Neuronal stem cell (in vitro differentiated cells): ENCODE measurements around the gene STXBP1.
A peak's percentile ranks its signal among the peaks of the same experiment; 100 is the strongest.
"Not testable (repeated sequence)": the region's sequence is repeated elsewhere in the genome, so short reads cannot be mapped to it uniquely, and the experiment has no call there.

Source experiments
- DNase-seq: peaks from one replicate; pipeline ENCODE4 v3.0.0-alpha.2; 2013; ENCODE audit warnings: low spot score
- H2AFZ ChIP-seq: one replicate; pipeline ENCODE4 v1.6.1; 2013; ENCODE audit warnings: mild to moderate bottlenecking, low read length, inconsistent platforms
- H2AK5ac ChIP-seq: 2 replicates; pipeline ENCODE4 v1.6.1; 2013; ENCODE audit warnings: low read depth, mild to moderate bottlenecking, inconsistent platforms, low read length, moderate library complexity, mixed read lengths
- H2BK120ac ChIP-seq: 2 replicates; pipeline ENCODE4 v1.6.1; 2013; ENCODE audit warnings: low read depth, mild to moderate bottlenecking, inconsistent platforms, low read length, moderate library complexity, mixed read lengths
- H2BK12ac ChIP-seq: one replicate; pipeline ENCODE4 v1.6.1; 2013; ENCODE audit warnings: low read length, inconsistent platforms
- H2BK15ac ChIP-seq: 2 replicates; pipeline ENCODE4 v1.6.1; 2013; ENCODE audit warnings: mild to moderate bottlenecking, low read length, inconsistent platforms, mixed read lengths
- H2BK5ac ChIP-seq: one replicate; pipeline ENCODE4 v1.6.1; 2013; ENCODE audit warnings: inconsistent platforms, mild to moderate bottlenecking, low read length, moderate library complexity
- H3K14ac ChIP-seq: one replicate; pipeline ENCODE4 v1.6.1; 2013; ENCODE audit warnings: low read length, inconsistent platforms
- H3K18ac ChIP-seq: 2 replicates; pipeline ENCODE4 v1.6.1; 2013; ENCODE audit warnings: low read length, inconsistent platforms
- H3K23ac ChIP-seq: 2 replicates; pipeline ENCODE4 v1.6.1; 2013; ENCODE audit warnings: low read depth, mild to moderate bottlenecking, mixed read lengths, low read length, inconsistent platforms; ENCODE audit not compliant: poor library complexity
- H3K27ac ChIP-seq: replicated peaks from 3 replicates; pipeline ENCODE4 v1.5.1; 2013; ENCODE audit warnings: low read length, inconsistent platforms
- H3K27me3 ChIP-seq, 3 experiments: 2 replicates each; pipeline ENCODE4 v1.6.1; 2013; ENCODE audit warnings: low read length in 3 of 3, mild to moderate bottlenecking in 2 of 3, inconsistent platforms in 1 of 3, low read depth in 1 of 3, mixed read lengths in 1 of 3, moderate library complexity in 1 of 3; ENCODE audit not compliant: control insufficient read depth in 3 of 3, insufficient read depth in 3 of 3
- H3K36me3 ChIP-seq, 2 donors: replicated peaks in 1 of 2; 2 replicates each; pipeline ENCODE4 v1.6.1; 2013; ENCODE audit warnings: low read length in 2 of 2; ENCODE audit not compliant: control insufficient read depth in 2 of 2, insufficient read depth in 2 of 2
- H3K4ac ChIP-seq: 2 replicates; pipeline ENCODE4 v1.6.1; 2013; ENCODE audit warnings: inconsistent platforms, mild to moderate bottlenecking, low read length, moderate library complexity
- H3K4me1 ChIP-seq, 2 donors: 1 replicate in 1 of 2; 2 replicates in 1 of 2; pipeline ENCODE4 v1.6.1; 2013; ENCODE audit warnings: low read length in 2 of 2, low read depth in 1 of 2; ENCODE audit not compliant: control insufficient read depth in 2 of 2, insufficient read depth in 1 of 2
- H3K4me2 ChIP-seq: one replicate; pipeline ENCODE4 v1.6.1; 2013; ENCODE audit warnings: mild to moderate bottlenecking, low read length, inconsistent platforms; ENCODE audit not compliant: insufficient read depth, poor library complexity, severe bottlenecking
- H3K4me3 ChIP-seq, 2 donors: 2 replicates each; pipeline ENCODE4 v1.5.1; 2013; ENCODE audit warnings: low read length in 2 of 2, mild to moderate bottlenecking in 2 of 2, inconsistent platforms in 1 of 2, moderate library complexity in 1 of 2
- H3K79me1 ChIP-seq: one replicate; pipeline ENCODE4 v1.6.1; 2013; ENCODE audit warnings: low read depth, mild to moderate bottlenecking, inconsistent platforms, low read length, moderate library complexity
- H3K9ac ChIP-seq: one replicate; pipeline ENCODE4 v1.6.1; 2013; ENCODE audit warnings: mild to moderate bottlenecking, low read depth, low read length, inconsistent platforms; ENCODE audit not compliant: poor library complexity
- H3K9me3 ChIP-seq, 2 donors: replicated peaks in 1 of 2; 2 replicates each; pipeline versions ENCODE3 to v1.6.1; 2013; ENCODE audit warnings: low read length in 2 of 2, mild to moderate bottlenecking in 2 of 2, inconsistent platforms in 1 of 2, low read depth in 1 of 2, mixed read lengths in 1 of 2, moderate library complexity in 1 of 2; ENCODE audit not compliant: control insufficient read depth in 2 of 2, insufficient read depth in 1 of 2
- H4K8ac ChIP-seq: one replicate; pipeline ENCODE4 v1.6.1; 2013; ENCODE audit warnings: low read depth, mild to moderate bottlenecking, inconsistent platforms, low read length, moderate library complexity
- H4K91ac ChIP-seq: one replicate; pipeline ENCODE4 v1.6.1; 2013; ENCODE audit warnings: low read length, low read depth, mild to moderate bottlenecking, inconsistent platforms; ENCODE audit not compliant: poor library complexity
- WGBS, 2 donors: extraction: QIAGEN DNeasy Blood & Tissue Kit; methylation state at CpG; one replicate each; pipeline ENCODE4 v1.1.7; 2013; ENCODE audit warnings: missing lambda C conversion rate in 2 of 2, mixed read lengths in 1 of 2; ENCODE audit not compliant: insufficient read length in 2 of 2, insufficient replicate concordance in 1 of 2; ENCODE audit errors: extremely low coverage in 2 of 2; 5-methylcytosine and 5-hydroxymethylcytosine counted together

STXBP1 gene

GRCh38 chr9:127578952-127579853 lies 32.9 kb upstream of the STXBP1 start:
- Histone ChIP-seq H2BK120ac (no peak overlapping the region), H2AFZ (peak overlapping the region; percentile 89), H3K9me3 (no peaks in the 10 kb centered on the region), H2AK5ac (peak overlapping the region; percentile 23), H3K4me1 (peaks cover 9 to 10% of the 10 kb centered on the region in 2 donors), H3K23ac (no peak overlapping the region), H4K91ac (no peak overlapping the region), H2BK15ac (no peak overlapping the region), H2BK5ac (no peak overlapping the region), H3K36me3 (no peaks in the 10 kb centered on the region), H3K4ac (no peak overlapping the region), H3K27me3 (no peaks in the 10 kb centered on the region), H3K14ac (no peak overlapping the region), H3K79me1 (no peaks in the 10 kb centered on the region), H3K4me3 (peak overlapping the region in 1 of 2 donors; percentile 19), H3K27ac (no peak overlapping the region), H2BK12ac (no peak overlapping the region), H3K18ac (peak overlapping the region; percentile 55), H3K4me2 (no peak overlapping the region), H3K9ac (peak overlapping the region; percentile 14), H4K8ac (no peak overlapping the region)
- no peak for DNase-seq
- no CpG with 5 or more reads among the region's 21 CpGs for WGBS, 2 donors

GRCh38 chr9:127580366-127580765 lies 31.7 kb upstream of the STXBP1 start:
- no peak overlapping the region for H2AK5ac ChIP-seq
- no peak overlapping the region for H2AFZ ChIP-seq
- no peak for DNase-seq
- H3K27ac ChIP-seq = no peak overlapping the region
- H3K9ac ChIP-seq = no peak overlapping the region
- H3K23ac ChIP-seq = no peak overlapping the region
- H4K8ac ChIP-seq = no peak overlapping the region
- H2BK5ac ChIP-seq = no peak overlapping the region
- no peaks in the 10 kb centered on the region for H3K79me1 ChIP-seq
- WGBS, 2 donors = no CpG with 5 or more reads among the region's 8 CpGs
- no peak overlapping the region for H2BK12ac ChIP-seq
- H3K27me3 ChIP-seq = no peaks in the 10 kb centered on the region
- no peak overlapping the region for H3K4ac ChIP-seq
- no peaks in the 10 kb centered on the region for H3K36me3 ChIP-seq
- H3K4me3 ChIP-seq = no peak overlapping the region
- no peak overlapping the region for H2BK120ac ChIP-seq
- H3K4me2 ChIP-seq = no peak overlapping the region
- no peaks in the 10 kb centered on the region for H3K9me3 ChIP-seq
- H3K14ac ChIP-seq = no peak overlapping the region
- peaks cover 9 to 10% of the 10 kb centered on the region in 2 donors for H3K4me1 ChIP-seq
- no peak overlapping the region for H2BK15ac ChIP-seq
- no peak overlapping the region for H4K91ac ChIP-seq
- no peak overlapping the region for H3K18ac ChIP-seq

GRCh38 chr9:127580879-127581475 lies 31.1 kb upstream of the STXBP1 start:
- no peak overlapping the region for H3K9ac ChIP-seq
- DNase-seq = no peak
- H3K4me3 ChIP-seq = no peak overlapping the region
- H2BK15ac ChIP-seq = no peak overlapping the region
- no peak overlapping the region for H3K27ac ChIP-seq
- H3K18ac ChIP-seq = no peak overlapping the region
- H2BK5ac ChIP-seq = no peak overlapping the region
- no peak overlapping the region for H3K14ac ChIP-seq
- peaks cover 9 to 10% of the 10 kb centered on the region in 2 donors for H3K4me1 ChIP-seq
- no peak overlapping the region for H2AFZ ChIP-seq
- no peaks in the 10 kb centered on the region for H3K79me1 ChIP-seq
- H2AK5ac ChIP-seq = no peak overlapping the region
- no peaks in the 10 kb centered on the region for H3K36me3 ChIP-seq
- H3K27me3 ChIP-seq = no peaks in the 10 kb centered on the region
- H3K4ac ChIP-seq = no peak overlapping the region
- WGBS, 2 donors = no CpG with 5 or more reads among the region's 7 CpGs
- H2BK12ac ChIP-seq = no peak overlapping the region
- H4K8ac ChIP-seq = no peak overlapping the region
- H2BK120ac ChIP-seq = no peak overlapping the region
- H3K9me3 ChIP-seq = no peaks in the 10 kb centered on the region
- no peak overlapping the region for H4K91ac ChIP-seq
- no peak overlapping the region for H3K23ac ChIP-seq
- no peak overlapping the region for H3K4me2 ChIP-seq

- not testable (repeated sequence) for H3K4ac ChIP-seq, DNase-seq, H3K4me3 ChIP-seq, H3K23ac ChIP-seq, H2BK5ac ChIP-seq, H3K18ac ChIP-seq, H2BK12ac ChIP-seq, H3K79me1 ChIP-seq, H2BK120ac ChIP-seq, H4K8ac ChIP-seq, H2AFZ ChIP-seq, H3K27me3 ChIP-seq, H3K27ac ChIP-seq, H3K14ac ChIP-seq, H4K91ac ChIP-seq, H2AK5ac ChIP-seq, H3K4me1 ChIP-seq, H2BK15ac ChIP-seq, H3K9ac ChIP-seq, H3K9me3 ChIP-seq, H3K36me3 ChIP-seq, H3K4me2 ChIP-seq
- WGBS, 2 donors = no CpG with 5 or more reads among the region's 3 CpGs
These were observed 27.6 kb upstream of the STXBP1 start for GRCh38 chr9:127584474-127584805.
